T-helper 1 cell (primary cell): Measurements from ENCODE around the gene ABCA2.
"Not testable (repeated sequence)": the region's sequence is repeated elsewhere in the genome, so short reads cannot be mapped to it uniquely, and the experiment has no call there.

Source experiments
- DNase-seq, 5 donors: peaks; one replicate each; pipeline ENCODE4 v3.0.0-alpha.2; 2012 to 2020

Gene ABCA2

GRCh38 chr9:137062798-137063197, 34.8 kb upstream of the ABCA2 start:
- DNase-seq: not testable (repeated sequence)

DNA sequence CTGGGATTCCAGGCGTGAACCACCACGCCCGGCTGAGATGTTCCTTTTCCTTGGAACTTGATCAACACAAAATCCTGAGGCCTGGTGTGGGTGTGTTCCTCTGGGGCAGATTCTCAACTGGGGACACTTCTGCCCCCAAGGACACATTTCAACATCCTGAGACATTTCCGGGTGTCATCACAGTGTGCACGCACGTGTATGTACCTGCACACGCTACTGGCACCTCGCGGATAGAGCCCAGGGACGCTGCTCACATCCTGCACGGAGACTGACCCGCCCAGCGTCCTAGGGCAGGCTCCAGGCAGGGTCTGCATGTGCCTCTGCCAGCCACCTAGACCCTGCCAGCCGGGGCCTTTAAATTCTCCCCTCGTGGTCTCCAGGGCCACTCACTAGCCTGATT, 34.3 kb upstream of the ABCA2 start:
- DNase-seq: no peak

DNA sequence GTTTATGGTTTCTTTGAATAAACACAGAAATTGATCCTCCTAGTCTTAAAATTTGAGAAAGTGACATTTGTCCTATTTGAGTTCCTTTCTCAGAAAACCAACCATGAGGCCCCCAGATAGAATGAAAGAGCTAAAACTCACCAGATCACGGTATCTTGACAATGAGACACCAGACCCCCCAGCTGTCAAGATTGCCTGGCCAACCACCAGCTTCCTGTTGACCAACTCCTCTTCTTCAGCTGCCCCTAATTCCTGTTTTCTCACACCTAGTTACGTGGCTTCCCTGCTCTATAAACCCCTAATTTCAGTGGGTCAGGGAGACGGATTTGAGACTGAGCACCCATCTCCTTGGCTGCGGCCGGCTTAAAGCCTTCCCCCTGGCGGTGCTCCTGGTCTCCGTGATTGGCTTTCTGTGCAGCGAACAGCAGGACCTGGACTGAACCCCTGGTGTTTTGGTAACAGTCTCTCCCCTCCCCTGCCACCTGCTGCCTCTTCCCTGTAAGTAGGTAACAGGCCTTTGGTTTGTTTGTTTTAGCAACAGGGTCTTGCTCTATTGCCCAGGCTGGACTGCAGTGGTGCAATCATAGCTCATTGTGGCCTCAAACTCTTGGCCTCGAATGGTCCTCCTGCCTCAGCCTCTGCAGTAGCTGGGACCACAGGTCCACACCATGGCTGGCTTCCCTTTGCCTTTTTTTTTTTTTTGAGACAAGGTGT, 30.6 kb upstream of the ABCA2 start:
- no peak for DNase-seq

GRCh38 chr9:137057545-137057944, 29.5 kb upstream of the ABCA2 start:
- no peak for DNase-seq

DNA sequence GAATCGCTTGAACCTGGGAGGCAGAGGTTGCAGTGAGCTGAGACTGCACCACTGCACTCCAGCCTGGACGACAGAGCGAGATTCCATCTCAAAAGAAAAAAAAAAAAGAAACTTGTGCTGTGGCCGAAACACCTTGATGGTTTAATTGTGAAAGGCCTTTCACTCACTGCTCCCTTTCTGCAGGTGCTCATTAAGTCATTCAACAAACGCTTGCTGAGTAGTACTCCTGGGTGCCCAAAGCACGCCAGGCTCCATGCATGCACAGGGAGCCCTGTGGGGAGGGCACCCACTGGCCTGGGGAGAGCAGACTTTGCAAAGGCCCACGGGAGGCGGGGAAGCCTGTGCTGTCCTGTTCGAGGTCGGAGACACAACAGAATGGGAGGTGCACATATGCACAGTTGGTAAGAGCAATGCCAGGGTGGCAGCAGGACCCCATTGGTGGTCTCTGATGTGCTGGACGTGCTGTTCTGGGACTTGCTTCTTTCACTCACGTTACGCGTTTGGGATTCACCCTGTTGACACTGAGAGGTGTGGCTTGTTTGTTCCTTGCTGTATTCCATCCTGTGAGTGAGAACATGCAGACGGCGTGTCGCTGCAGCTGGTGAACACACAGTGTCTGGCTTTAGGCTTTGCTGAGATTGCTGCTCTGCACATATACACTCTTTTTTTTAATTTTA, 28.8 kb upstream of the ABCA2 start:
- no peak for DNase-seq

DNA sequence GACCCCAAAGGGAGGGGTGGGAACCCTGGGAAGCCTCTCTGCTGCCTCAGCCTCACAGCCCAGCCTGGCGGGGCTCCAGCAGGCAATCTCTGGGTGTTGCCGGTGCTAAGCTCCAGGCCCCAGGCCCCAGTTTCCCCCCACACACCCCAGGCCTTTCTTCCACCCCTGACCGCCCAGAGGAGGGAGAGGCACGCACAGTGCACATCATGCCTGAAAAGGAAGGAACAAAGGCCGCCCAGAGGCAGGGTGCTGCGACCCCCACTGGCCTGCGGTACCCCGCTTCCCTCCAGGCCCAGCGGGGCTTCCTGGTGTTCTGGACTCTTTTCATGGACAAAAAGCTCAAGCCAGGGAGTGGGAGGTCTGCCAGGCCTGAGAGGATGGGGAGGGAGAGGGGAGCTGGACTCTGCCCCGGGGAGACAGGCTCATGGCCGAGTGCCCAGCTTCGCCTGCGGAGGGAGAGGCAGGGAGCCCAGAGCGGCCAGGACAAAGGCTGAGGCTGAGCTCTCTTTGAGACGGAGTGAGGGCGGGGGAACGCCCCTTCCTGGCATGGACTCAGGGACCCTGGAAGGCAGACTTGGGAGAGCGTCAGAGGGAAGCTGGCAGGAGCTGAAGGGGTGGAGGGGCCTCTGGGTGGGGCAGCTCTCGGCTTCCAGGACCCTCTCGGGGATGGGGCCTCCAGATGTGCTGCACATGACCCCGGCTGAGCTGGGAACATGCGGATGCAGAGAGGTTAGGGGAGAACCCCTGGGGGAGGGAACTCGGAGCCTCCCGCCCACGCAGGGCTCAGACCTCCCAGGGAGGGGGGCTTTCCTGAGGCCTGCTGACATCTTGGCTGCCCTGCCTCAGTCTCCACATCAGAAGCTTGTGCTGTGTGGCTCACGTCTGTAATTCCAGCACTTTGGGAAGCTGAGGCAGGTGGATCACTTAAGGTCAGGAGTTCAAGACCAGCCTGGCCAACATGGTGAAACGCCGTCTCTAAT, 27.6 kb upstream of the ABCA2 start:
- DNase-seq: no peak

DNA sequence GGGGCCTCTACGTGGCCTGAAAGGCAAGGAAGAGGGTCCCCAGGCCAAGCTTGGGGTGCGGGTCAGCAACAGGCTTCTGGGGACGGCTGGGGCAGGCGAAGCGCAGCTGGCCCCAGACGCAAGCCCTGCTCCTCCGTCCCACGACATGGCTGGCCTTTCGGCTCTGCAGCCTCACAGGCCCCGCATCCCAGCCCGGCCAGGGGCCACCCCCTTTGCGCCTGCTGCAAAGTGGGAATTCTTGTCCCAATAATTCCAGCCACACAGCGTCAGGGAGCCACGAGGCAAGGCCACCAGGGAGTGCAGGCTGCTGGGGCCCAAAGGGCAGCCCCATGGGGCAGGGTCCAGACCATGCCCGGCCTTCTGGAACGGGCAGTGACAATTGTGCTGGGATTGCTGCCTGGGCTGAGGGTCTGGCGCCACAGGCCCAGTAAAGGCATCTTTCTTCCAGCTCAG, 26.9 kb upstream of the ABCA2 start:
- DNase-seq: no peak

- DNase-seq: peak in 1 of 5 donors; percentile 43
Observed at GRCh38 chr9:137053944-137054931, 26.2 kb upstream of the ABCA2 start, which contains the start of gene ENTPD2. ENTPD2 (minus strand) TSS chr9:137054061; CDS start chr9:137053997, 64 bp downstream.

GRCh38 chr9:137052998-137053943, 25.2 kb upstream of the ABCA2 start:
- no peak for DNase-seq

DNA sequence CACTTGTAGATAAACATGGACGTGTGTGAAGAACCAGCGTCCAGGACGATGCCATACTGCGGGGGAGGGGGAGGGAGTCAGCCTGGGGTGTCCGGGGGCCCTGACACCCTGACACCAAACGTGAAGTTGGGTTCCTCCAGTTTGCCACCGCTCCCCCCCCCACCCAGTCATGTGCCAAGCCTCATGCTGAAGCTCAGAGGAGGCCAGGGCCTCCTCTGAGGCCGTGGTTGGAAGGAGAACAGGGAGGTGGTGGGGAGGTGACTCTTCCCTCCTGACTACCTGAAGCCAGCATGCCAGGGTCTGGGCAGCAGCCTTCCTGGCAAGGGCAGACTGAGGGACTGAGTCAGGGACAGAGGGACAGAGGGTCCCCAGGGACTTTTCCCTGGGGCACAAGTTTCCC, 24.3 kb upstream of the ABCA2 start:
- DNase-seq: no peak

DNA sequence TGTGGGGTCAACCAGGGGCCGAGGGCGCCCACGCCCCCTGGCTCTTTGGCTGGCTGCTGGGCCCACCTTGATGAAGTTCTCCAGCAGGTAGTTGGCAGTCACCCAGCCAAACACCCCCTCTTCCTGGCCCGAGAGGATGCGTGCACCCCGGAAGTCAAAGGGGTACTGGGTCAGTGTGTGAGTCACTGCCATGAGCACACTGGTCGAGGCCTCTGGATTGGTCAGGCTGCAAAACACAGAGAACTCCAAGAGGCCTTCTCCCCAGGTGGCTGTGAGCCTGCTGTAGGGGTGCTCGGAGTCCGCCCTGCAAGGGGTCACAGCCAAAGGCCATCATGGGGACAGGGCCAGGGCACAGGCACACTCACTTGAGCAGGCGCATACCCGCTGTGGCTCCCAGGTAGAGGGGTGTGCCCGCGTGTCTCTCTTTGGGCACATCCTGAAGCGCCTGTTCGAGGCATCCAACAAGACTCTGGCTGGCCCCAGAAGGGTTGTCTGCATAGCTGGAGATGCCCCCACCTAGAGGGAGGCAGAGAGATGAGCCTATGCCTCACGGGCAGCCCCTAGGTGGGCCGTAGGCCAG, 23.2 kb upstream of the ABCA2 start:
- DNase-seq: no peak

GRCh38 chr9:137050570-137050969, 22.5 kb upstream of the ABCA2 start:
- no peak for DNase-seq

- peak in 3 of 5 donors; percentile 46 to 64 (median 52) for DNase-seq
Observed at GRCh38 chr9:137049544-137050449, 21.8 kb upstream of the ABCA2 start.

GRCh38 chr9:137048655-137049543, 20.9 kb upstream of the ABCA2 start:
- DNase-seq: no peak

DNA sequence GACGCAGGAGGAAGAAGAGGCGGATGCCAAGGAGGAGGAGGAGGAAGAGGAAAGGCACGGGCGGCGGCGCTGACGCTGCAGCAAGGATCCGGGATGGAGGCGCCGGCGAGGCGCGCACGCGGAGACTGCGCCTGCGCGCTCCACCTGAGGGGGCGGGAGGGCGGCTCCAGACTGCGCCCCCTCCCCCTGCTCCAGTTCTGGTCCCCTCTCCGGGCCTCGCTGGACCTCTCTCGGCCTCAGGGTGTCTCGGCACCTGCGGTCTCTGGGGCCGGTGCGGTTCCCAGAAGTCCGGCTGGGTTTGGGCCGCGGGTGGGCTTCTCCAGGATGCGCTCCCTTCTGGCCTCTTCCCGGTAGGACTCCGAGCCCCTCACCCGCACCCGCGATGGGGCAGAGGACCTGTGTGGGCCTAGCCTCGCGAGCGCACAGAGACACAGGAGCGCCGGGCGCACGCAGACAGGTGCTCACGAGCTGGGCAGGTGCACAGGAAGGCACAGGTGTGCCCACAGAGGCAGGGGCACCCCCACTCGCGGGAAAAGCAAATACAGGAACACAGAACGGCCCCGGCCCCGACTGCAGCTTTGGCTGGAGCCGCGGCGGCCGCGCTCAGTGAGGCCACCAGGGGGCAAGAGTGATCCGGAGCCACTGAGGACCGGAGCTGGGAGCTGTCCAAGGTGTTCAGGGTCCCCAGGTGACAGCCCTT, 18.2 kb upstream of the ABCA2 start, which contains the start of gene NPDC1:
Gene NPDC1, minus strand, starts transcription at position 90 of the 700 bp plus-strand sequence. CDS start 188 bp downstream, outside the sequence.
- DNase-seq: peak; percentile 57 to 78 (median 70)

DNA sequence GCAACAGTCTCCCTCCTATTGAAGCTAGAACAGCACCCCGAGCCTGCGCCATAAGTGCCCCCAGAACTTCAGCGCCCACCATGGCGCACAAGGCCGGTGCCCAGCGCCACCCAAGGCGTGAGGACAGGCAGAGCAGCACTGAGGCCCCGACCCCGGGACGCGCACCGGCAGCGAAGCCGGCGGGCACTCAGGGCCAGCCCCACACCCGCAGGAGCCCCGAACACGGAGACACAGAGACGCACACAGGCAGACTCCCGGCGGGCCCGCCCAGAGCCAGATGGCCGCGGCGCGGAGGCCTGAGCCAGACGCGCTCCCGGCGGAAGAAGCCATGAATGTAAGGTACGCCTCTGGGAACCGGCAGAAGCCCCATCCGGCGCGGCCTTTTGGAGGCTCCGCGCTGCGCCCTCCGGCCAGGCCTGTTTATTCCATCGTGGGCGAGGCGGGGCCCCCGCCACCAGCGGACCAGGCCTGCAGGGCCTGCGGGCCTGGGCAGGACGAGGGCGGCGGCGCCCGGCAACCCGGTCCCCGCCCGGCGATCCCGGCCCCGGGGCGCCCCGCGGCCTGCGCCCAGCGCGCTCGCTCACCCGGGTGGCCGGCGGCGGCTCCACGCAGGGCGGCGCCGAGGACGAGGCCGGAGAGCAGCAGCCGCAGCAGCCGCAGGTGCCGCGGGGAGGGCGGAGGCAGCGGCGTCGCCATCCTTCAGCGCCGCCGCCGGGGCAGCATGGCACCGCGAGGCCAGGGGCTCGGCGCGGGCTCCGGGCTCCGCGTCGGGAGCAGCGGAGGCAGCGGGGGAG, 17.5 kb upstream of the ABCA2 start:
- DNase-seq: no peak
